Nephron (organoid): Measurements from ENCODE around the gene CCDC102B.

Experiments used
- H3K27ac Mint-ChIP-seq, 3 experiments: 2 replicates each; pipeline ENCODE4 v1.8.0; 2020; ENCODE audit warnings: mixed read lengths in 3 of 3, mild to moderate bottlenecking in 2 of 3, moderate library complexity in 1 of 3
- H3K27me3 Mint-ChIP-seq: 2 replicates; pipeline ENCODE4 v1.8.0; 2021; ENCODE audit warnings: low read depth, mild to moderate bottlenecking, moderate library complexity, mixed read lengths
- H3K36me3 Mint-ChIP-seq: 2 replicates; pipeline ENCODE4 v1.8.0; 2020; ENCODE audit warnings: low read depth, mixed read lengths
- H3K4me1 Mint-ChIP-seq: 2 replicates; pipeline ENCODE4 v1.8.0; 2020; ENCODE audit warnings: mixed read lengths
- H3K4me3 Mint-ChIP-seq, 3 experiments: 2 replicates each; pipeline ENCODE4 v1.8.0; 2020; ENCODE audit warnings: mild to moderate bottlenecking in 3 of 3, mixed read lengths in 3 of 3, moderate library complexity in 2 of 3
- H3K9me3 Mint-ChIP-seq: 2 replicates; pipeline ENCODE4 v1.8.0; 2020; ENCODE audit warnings: mixed read lengths
- TF ChIP-seq, protein P1 (sequence below), 3 experiments: fragments of 200-600 bp; sonication (generic); IDR thresholded peaks; one replicate each; pipeline ENCODE4 v1.5.0; 2021; ENCODE audit warnings: antibody characterized with exemption in 3 of 3; ENCODE audit not compliant: unreplicated experiment in 3 of 3

The CCDC102B gene

GRCh38 chr18:68841301-68841700 lies 43.4 kb downstream of the CCDC102B start:
- TF ChIP-seq, protein P1, sequence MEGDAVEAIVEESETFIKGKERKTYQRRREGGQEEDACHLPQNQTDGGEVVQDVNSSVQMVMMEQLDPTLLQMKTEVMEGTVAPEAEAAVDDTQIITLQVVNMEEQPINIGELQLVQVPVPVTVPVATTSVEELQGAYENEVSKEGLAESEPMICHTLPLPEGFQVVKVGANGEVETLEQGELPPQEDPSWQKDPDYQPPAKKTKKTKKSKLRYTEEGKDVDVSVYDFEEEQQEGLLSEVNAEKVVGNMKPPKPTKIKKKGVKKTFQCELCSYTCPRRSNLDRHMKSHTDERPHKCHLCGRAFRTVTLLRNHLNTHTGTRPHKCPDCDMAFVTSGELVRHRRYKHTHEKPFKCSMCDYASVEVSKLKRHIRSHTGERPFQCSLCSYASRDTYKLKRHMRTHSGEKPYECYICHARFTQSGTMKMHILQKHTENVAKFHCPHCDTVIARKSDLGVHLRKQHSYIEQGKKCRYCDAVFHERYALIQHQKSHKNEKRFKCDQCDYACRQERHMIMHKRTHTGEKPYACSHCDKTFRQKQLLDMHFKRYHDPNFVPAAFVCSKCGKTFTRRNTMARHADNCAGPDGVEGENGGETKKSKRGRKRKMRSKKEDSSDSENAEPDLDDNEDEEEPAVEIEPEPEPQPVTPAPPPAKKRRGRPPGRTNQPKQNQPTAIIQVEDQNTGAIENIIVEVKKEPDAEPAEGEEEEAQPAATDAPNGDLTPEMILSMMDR (IDR thresholded peaks at IDR 0.05; ENCODE audit: unreplicated experiment in 3 of 3) = no peak
- no peak overlapping the region for H3K4me3 Mint-ChIP-seq

GRCh38 chr18:68842951-68843350 lies 45.1 kb downstream of the CCDC102B start:
- TF ChIP-seq, protein P1 (IDR thresholded peaks at IDR 0.05; ENCODE audit: unreplicated experiment in 3 of 3) = no peak
- no peak overlapping the region for H3K4me3 Mint-ChIP-seq
- H3K4me1 Mint-ChIP-seq = peaks cover 18% of the 10 kb centered on the region
- H3K27ac Mint-ChIP-seq = no peak overlapping the region
- no peaks in the 10 kb centered on the region for H3K9me3 Mint-ChIP-seq
- no peaks in the 10 kb centered on the region for H3K27me3 Mint-ChIP-seq
- no peaks in the 10 kb centered on the region for H3K36me3 Mint-ChIP-seq

More at GRCh38 chr18:68841301-68841700, 43.4 kb downstream of the CCDC102B start:
- Mint-ChIP-seq H3K36me3 (no peaks in the 10 kb centered on the region), H3K27ac (peak overlapping the region; percentile 5 to 81 (median 61)), H3K9me3 (no peaks in the 10 kb centered on the region), H3K27me3 (no peaks in the 10 kb centered on the region), H3K4me1 (peaks cover 18% of the 10 kb centered on the region)

- peaks cover 14% of the 10 kb centered on the region for H3K4me1 Mint-ChIP-seq
- TF ChIP-seq, protein P1 (IDR thresholded peaks at IDR 0.05; ENCODE audit: unreplicated experiment in 3 of 3) = peak; percentile 17 to 29 (median 22)
- no peak overlapping the region for H3K4me3 Mint-ChIP-seq
- no peak overlapping the region for H3K27ac Mint-ChIP-seq
- H3K9me3 Mint-ChIP-seq = no peaks in the 10 kb centered on the region
- no peaks in the 10 kb centered on the region for H3K36me3 Mint-ChIP-seq
- no peaks in the 10 kb centered on the region for H3K27me3 Mint-ChIP-seq
These were observed 45.7 kb downstream of the CCDC102B start for GRCh38 chr18:68843473-68844089.

DNA sequence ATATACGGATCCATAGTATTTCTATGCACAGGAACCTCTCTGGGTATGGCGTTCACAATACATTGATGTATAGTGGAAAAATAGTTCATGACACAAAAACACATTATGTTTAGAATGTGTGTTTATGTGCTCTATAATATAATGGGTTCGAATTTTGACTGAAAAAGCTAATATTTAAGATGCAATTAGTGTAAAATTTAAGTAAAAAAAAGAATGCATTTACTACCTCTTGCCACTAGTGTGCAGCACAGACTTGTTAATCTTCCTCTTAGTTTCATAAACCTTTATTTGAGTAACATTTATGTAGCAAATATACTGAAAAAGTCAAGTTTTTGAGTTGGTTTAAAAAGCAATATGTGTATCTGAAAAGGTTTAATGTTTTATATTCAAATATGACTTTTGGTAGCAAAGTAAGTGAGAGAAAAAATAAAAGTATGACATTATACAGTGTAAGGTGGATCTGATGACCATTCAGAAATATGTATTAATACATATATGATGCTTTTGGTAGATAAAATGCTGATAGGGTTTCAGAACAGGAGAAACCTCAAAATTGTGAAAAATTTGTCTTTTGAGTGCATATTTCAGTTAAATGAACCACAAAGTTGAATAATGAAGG lies 49.4 kb downstream of the CCDC102B start:
- H3K4me3 Mint-ChIP-seq = no peak overlapping the region
- no peaks in the 10 kb centered on the region for H3K9me3 Mint-ChIP-seq
- no peak overlapping the region for H3K27ac Mint-ChIP-seq
- no peaks in the 10 kb centered on the region for H3K4me1 Mint-ChIP-seq
- TF ChIP-seq, protein P1 (IDR thresholded peaks at IDR 0.05; ENCODE audit: unreplicated experiment in 3 of 3) = peak; percentile 61 to 81 (median 67)
- no peaks in the 10 kb centered on the region for H3K27me3 Mint-ChIP-seq
- H3K36me3 Mint-ChIP-seq = no peaks in the 10 kb centered on the region

DNA sequence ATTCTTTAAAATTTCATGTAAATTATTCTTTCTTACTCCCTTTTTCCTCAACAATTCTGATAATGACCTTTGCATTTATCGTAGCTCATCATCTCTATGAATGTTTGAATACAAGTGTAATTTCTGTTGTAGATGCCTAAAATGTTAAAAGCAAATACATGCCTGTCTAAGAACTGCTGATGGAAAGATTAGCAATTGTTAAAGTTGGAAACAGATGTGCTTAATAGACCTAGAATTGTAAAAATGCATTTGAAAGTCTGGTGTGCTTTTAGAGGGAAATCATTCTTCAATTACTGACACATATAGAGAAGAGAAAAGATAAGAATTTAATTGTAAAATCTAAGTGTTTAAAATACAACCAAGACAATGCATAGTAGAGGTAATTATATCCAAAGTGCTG lies 50.4 kb downstream of the CCDC102B start:
- TF ChIP-seq, protein P1 (IDR thresholded peaks at IDR 0.05; ENCODE audit: unreplicated experiment in 3 of 3) = no peak
- H3K4me1 Mint-ChIP-seq = no peaks in the 10 kb centered on the region
- no peaks in the 10 kb centered on the region for H3K36me3 Mint-ChIP-seq
- no peak overlapping the region for H3K27ac Mint-ChIP-seq
- H3K27me3 Mint-ChIP-seq = no peaks in the 10 kb centered on the region
- no peaks in the 10 kb centered on the region for H3K9me3 Mint-ChIP-seq
- H3K4me3 Mint-ChIP-seq = no peak overlapping the region
